ENCODE data around the gene BCAT1. TPM values are rescaled to one million over a fixed set of nuclear protein-coding genes. Genes with fewer than 3 reads are reported as not detected.

The BCAT1 gene, protein sequence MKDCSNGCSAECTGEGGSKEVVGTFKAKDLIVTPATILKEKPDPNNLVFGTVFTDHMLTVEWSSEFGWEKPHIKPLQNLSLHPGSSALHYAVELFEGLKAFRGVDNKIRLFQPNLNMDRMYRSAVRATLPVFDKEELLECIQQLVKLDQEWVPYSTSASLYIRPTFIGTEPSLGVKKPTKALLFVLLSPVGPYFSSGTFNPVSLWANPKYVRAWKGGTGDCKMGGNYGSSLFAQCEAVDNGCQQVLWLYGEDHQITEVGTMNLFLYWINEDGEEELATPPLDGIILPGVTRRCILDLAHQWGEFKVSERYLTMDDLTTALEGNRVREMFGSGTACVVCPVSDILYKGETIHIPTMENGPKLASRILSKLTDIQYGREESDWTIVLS
- total RNA-seq: 13.4 and 35.3 TPM in 2 replicates

- peak within 1 kb of the TSS; percentile 70 for H3K4me3 ChIP-seq (ENCODE audit: low read depth, low read length)
- H3K27me3 ChIP-seq (ENCODE audit: control insufficient read depth, insufficient read depth, low read length): no peaks in the 10 kb centered on the region
- no peak for DNase-seq (ENCODE audit: low read depth)
- TF ChIP-seq, protein P1, sequence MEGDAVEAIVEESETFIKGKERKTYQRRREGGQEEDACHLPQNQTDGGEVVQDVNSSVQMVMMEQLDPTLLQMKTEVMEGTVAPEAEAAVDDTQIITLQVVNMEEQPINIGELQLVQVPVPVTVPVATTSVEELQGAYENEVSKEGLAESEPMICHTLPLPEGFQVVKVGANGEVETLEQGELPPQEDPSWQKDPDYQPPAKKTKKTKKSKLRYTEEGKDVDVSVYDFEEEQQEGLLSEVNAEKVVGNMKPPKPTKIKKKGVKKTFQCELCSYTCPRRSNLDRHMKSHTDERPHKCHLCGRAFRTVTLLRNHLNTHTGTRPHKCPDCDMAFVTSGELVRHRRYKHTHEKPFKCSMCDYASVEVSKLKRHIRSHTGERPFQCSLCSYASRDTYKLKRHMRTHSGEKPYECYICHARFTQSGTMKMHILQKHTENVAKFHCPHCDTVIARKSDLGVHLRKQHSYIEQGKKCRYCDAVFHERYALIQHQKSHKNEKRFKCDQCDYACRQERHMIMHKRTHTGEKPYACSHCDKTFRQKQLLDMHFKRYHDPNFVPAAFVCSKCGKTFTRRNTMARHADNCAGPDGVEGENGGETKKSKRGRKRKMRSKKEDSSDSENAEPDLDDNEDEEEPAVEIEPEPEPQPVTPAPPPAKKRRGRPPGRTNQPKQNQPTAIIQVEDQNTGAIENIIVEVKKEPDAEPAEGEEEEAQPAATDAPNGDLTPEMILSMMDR (IDR thresholded peaks at IDR 0.05; ENCODE audit: insufficient read depth, low read length, severe bottlenecking): no peak
- H3K36me3 ChIP-seq (ENCODE audit: control insufficient read depth, insufficient read depth, low read length): no peaks in the 10 kb centered on the region
- FAIRE-seq: no peak
These were observed at the start of gene BCAT1 for GRCh38 chr12:24948757-24949722. Gene BCAT1, minus strand, starts transcription at chr12:24949101. Its CDS starts 169 bp downstream, at chr12:24948932.

- no peak overlapping the region for H3K4me3 ChIP-seq (ENCODE audit: low read depth, low read length)
- TF ChIP-seq, protein P1 (IDR thresholded peaks at IDR 0.05; ENCODE audit: insufficient read depth, low read length, severe bottlenecking): no peak
- H3K27me3 ChIP-seq (ENCODE audit: control insufficient read depth, insufficient read depth, low read length): no peaks in the 10 kb centered on the region
- H3K36me3 ChIP-seq (ENCODE audit: control insufficient read depth, insufficient read depth, low read length): no peaks in the 10 kb centered on the region
- DNase-seq (ENCODE audit: low read depth) (peak; percentile 8), FAIRE-seq (no peak)
These were observed 49.2 kb upstream of the BCAT1 start for GRCh38 chr12:24997970-24998582.

GRCh38 chr12:24997496-24997895, 48.6 kb upstream of the BCAT1 start:
- TF ChIP-seq, protein P1 (IDR thresholded peaks at IDR 0.05; ENCODE audit: insufficient read depth, low read length, severe bottlenecking): no peak
- H3K4me3 ChIP-seq (ENCODE audit: low read depth, low read length): no peak overlapping the region
- no peaks in the 10 kb centered on the region for H3K36me3 ChIP-seq (ENCODE audit: control insufficient read depth, insufficient read depth, low read length)
- DNase-seq (ENCODE audit: low read depth): no peak
- FAIRE-seq: no peak
- no peaks in the 10 kb centered on the region for H3K27me3 ChIP-seq (ENCODE audit: control insufficient read depth, insufficient read depth, low read length)

DNA sequence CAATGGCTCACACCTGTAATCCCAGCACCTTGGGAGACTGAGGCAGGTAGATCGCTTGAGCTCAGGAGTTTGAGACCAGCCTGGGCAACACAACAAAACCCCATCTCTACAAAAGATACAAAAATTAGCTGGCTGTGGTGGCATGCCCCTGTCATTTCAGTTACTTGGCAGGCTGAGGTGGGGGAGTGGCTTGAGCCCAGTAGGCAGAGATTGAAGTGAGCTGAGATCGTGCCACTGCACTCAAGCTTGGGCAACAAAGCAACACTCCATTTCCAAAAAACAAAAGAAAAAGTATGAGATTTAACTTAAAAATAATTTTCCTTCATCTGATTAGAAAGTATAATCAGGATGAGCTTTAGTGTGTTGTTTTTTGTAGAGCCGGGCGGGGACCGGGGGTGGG, 47.9 kb upstream of the BCAT1 start:
- TF ChIP-seq, protein P1 (IDR thresholded peaks at IDR 0.05; ENCODE audit: insufficient read depth, low read length, severe bottlenecking): no peak
- FAIRE-seq (no peak), DNase-seq (ENCODE audit: low read depth) (no peak)
- Histone ChIP-seq H3K36me3 (ENCODE audit: control insufficient read depth, insufficient read depth, low read length) (no peaks in the 10 kb centered on the region), H3K27me3 (ENCODE audit: control insufficient read depth, insufficient read depth, low read length) (no peaks in the 10 kb centered on the region), H3K4me3 (ENCODE audit: low read depth, low read length) (no peak overlapping the region)

- DNase-seq (ENCODE audit: low read depth) (no peak), FAIRE-seq (no peak)
- TF ChIP-seq, protein P1 (IDR thresholded peaks at IDR 0.05; ENCODE audit: insufficient read depth, low read length, severe bottlenecking): no peak
- Histone ChIP-seq H3K4me3 (ENCODE audit: low read depth, low read length) (no peak overlapping the region), H3K36me3 (ENCODE audit: control insufficient read depth, insufficient read depth, low read length) (no peaks in the 10 kb centered on the region), H3K27me3 (ENCODE audit: control insufficient read depth, insufficient read depth, low read length) (no peaks in the 10 kb centered on the region)
These were observed 47.3 kb upstream of the BCAT1 start for GRCh38 chr12:24996102-24996797.

Data from bronchial epithelial cell (primary cell).